ENCODE measurements around the gene PSME1. TPM values are rescaled to one million over a fixed set of nuclear protein-coding genes. Genes with fewer than 3 reads are reported as not detected.

Gene PSME1
- polyA plus RNA-seq, 1 donor from 2014 or later: 55.8 TPM

- H3F3A ChIP-seq (ENCODE audit: insufficient read depth, low read length, poor library complexity, severe bottlenecking): no peaks in the 10 kb centered on the region
- H2AFZ ChIP-seq (ENCODE audit: low read depth, low read length): no peak overlapping the region
- TF ChIP-seq POLR2AphosphoS5 (IDR thresholded peaks at IDR 0.05) (no peak), MXI1 (conservative IDR thresholded peaks at IDR 0.05; ENCODE audit: poor library complexity, severe bottlenecking) (no peak), CTCF (IDR thresholded peaks at IDR 0.05; ENCODE audit: poor library complexity, severe bottlenecking) (no peak), EP300 (conservative IDR thresholded peaks at IDR 0.05; ENCODE audit: poor library complexity, severe bottlenecking) (no peak), TAF1 (IDR thresholded peaks at IDR 0.05; ENCODE audit: low read depth) (no peak)
- H4K20me1 ChIP-seq (ENCODE audit: insufficient read depth): no peaks in the 10 kb centered on the region
- H3K4me2 ChIP-seq (ENCODE audit: low read length): no peak overlapping the region
- no peak overlapping the region for H3K4me3 ChIP-seq (ENCODE audit: low read length)
- no peaks in the 10 kb centered on the region for H3K27me3 ChIP-seq (ENCODE audit: insufficient read depth, low read depth, low read length)
- H3K9ac ChIP-seq (ENCODE audit: low read length): no peak overlapping the region
- no peaks in the 10 kb centered on the region for H3K9me3 ChIP-seq (ENCODE audit: low read length)
- H3K27ac ChIP-seq (ENCODE audit: low read length): no peak overlapping the region
- no peaks in the 10 kb centered on the region for H3K9me2 ChIP-seq (ENCODE audit: insufficient read depth, low read length)
- no peaks in the 10 kb centered on the region for H3K79me2 ChIP-seq (replicated peaks; ENCODE audit: insufficient read depth, low read length)
- H3K36me3 ChIP-seq (ENCODE audit: insufficient read depth, low read length): no peaks in the 10 kb centered on the region
Observed at GRCh38 chr14:24088095-24088494, 47.9 kb upstream of the PSME1 start.

GRCh38 chr14:24089890-24090289 lies 46.1 kb upstream of the PSME1 start:
- H3K27ac ChIP-seq (ENCODE audit: low read length): no peak overlapping the region
- no peaks in the 10 kb centered on the region for H3F3A ChIP-seq (ENCODE audit: insufficient read depth, low read length, poor library complexity, severe bottlenecking)
- no peaks in the 10 kb centered on the region for H3K9me2 ChIP-seq (ENCODE audit: insufficient read depth, low read length)
- H3K9me3 ChIP-seq (ENCODE audit: low read length): no peaks in the 10 kb centered on the region
- peaks cover 14% of the 10 kb centered on the region for H3K27me3 ChIP-seq (ENCODE audit: insufficient read depth, low read depth, low read length)
- TF ChIP-seq MXI1 (conservative IDR thresholded peaks at IDR 0.05; ENCODE audit: poor library complexity, severe bottlenecking) (no peak), POLR2AphosphoS5 (IDR thresholded peaks at IDR 0.05) (no peak), EZH2 (IDR thresholded peaks at IDR 0.05; ENCODE audit: borderline replicate concordance, insufficient read depth, low read length, poor library complexity, severe bottlenecking) (no peak), RAD21 (conservative IDR thresholded peaks at IDR 0.05) (no peak), SMC3 (conservative IDR thresholded peaks at IDR 0.05; ENCODE audit: poor library complexity) (no peak)
- no peak overlapping the region for H3K4me3 ChIP-seq (ENCODE audit: low read length)
- H3K79me2 ChIP-seq (replicated peaks; ENCODE audit: insufficient read depth, low read length): no peaks in the 10 kb centered on the region
- H3K36me3 ChIP-seq (ENCODE audit: insufficient read depth, low read length): no peaks in the 10 kb centered on the region
- H4K20me1 ChIP-seq (ENCODE audit: insufficient read depth): no peaks in the 10 kb centered on the region
- no peak overlapping the region for H3K9ac ChIP-seq (ENCODE audit: low read length)
- no peak overlapping the region for H2AFZ ChIP-seq (ENCODE audit: low read depth, low read length)
- H3K4me2 ChIP-seq (ENCODE audit: low read length): no peak overlapping the region

- H2AFZ ChIP-seq (ENCODE audit: low read depth, low read length): no peak overlapping the region
- no peaks in the 10 kb centered on the region for H4K20me1 ChIP-seq (ENCODE audit: insufficient read depth)
- TF ChIP-seq CTCF (IDR thresholded peaks at IDR 0.05; ENCODE audit: poor library complexity, severe bottlenecking): no peak
- TF ChIP-seq TAF1 (IDR thresholded peaks at IDR 0.05; ENCODE audit: low read depth): no peak
- no peak for TF ChIP-seq EZH2 (IDR thresholded peaks at IDR 0.05; ENCODE audit: borderline replicate concordance, insufficient read depth, low read length, poor library complexity, severe bottlenecking)
- no peak for TF ChIP-seq POLR2AphosphoS5 (IDR thresholded peaks at IDR 0.05)
- TF ChIP-seq EP300 (conservative IDR thresholded peaks at IDR 0.05; ENCODE audit: poor library complexity, severe bottlenecking): no peak
- TF ChIP-seq REST (IDR thresholded peaks at IDR 0.05; ENCODE audit: borderline replicate concordance): no peak
- no peak for TF ChIP-seq MXI1 (conservative IDR thresholded peaks at IDR 0.05; ENCODE audit: poor library complexity, severe bottlenecking)
- TF ChIP-seq SMC3 (conservative IDR thresholded peaks at IDR 0.05; ENCODE audit: poor library complexity): no peak
- no peak for TF ChIP-seq RAD21 (conservative IDR thresholded peaks at IDR 0.05)
- no peak overlapping the region for H3K9ac ChIP-seq (ENCODE audit: low read length)
- H3K4me3 ChIP-seq (ENCODE audit: low read length): no peak overlapping the region
- H3K9me2 ChIP-seq (ENCODE audit: insufficient read depth, low read length): no peaks in the 10 kb centered on the region
- no peaks in the 10 kb centered on the region for H3K9me3 ChIP-seq (ENCODE audit: low read length)
- H3K79me2 ChIP-seq (replicated peaks; ENCODE audit: insufficient read depth, low read length): no peaks in the 10 kb centered on the region
- H3K27me3 ChIP-seq (ENCODE audit: insufficient read depth, low read depth, low read length): peaks cover 16% of the 10 kb centered on the region
- H3K36me3 ChIP-seq (ENCODE audit: insufficient read depth, low read length): no peaks in the 10 kb centered on the region
- H3K4me2 ChIP-seq (ENCODE audit: low read length): no peak overlapping the region
- H3K27ac ChIP-seq (ENCODE audit: low read length): no peak overlapping the region
- H3F3A ChIP-seq (ENCODE audit: insufficient read depth, low read length, poor library complexity, severe bottlenecking): no peaks in the 10 kb centered on the region
Observed at GRCh38 chr14:24092110-24092504, 43.9 kb upstream of the PSME1 start.

Data from neural cell (in vitro differentiated cells).